H1 (cell line): ENCODE data around the gene ERCC6. TPM values are rescaled to one million over a fixed set of nuclear protein-coding genes. Genes with fewer than 3 reads are reported as not detected.

ENCODE experiments used
- CTCF ChIA-PET: fragments of 300-600 bp; sonication (Branson Sonifier 250); formaldehyde crosslinking; loops from one replicate; lab custom pipeline; 2021; ENCODE audit not compliant: partially characterized antibody; lab: Charles Lee
- POLR2A ChIA-PET: fragments of 300-600 bp; sonication (Branson Sonifier 250); formaldehyde crosslinking; loops from one replicate; lab custom pipeline; 2021; ENCODE audit warnings: inconsistent platforms; ENCODE audit not compliant: partially characterized antibody; lab: Charles Lee
- DNase-seq, 2 experiments: peaks; one replicate each; pipeline versions ENCODE4 v3.0.0 to v3.0.0-alpha.2; 2010 to 2022; ENCODE audit warnings: low spot score in 2 of 2, low read depth in 1 of 2, mixed read lengths in 1 of 2
- FAIRE-seq: peaks from 2 replicates; lab custom pipeline; 2011; peaks lifted over from hg19 to GRCh38; lab: Jason Lieb, UNC
- H2AFZ ChIP-seq: 2 replicates; pipeline ENCODE4 v1.8.1; 2012; ENCODE audit warnings: low read length, inconsistent platforms
- H2AK5ac ChIP-seq: 2 replicates; pipeline ENCODE4 v1.6.1; 2013; ENCODE audit warnings: low read depth, low read length
- H2BK120ac ChIP-seq: replicated peaks from 2 replicates; pipeline ENCODE3; 2013; ENCODE audit warnings: low read depth, low read length, inconsistent platforms
- H2BK12ac ChIP-seq: 2 replicates; pipeline ENCODE4 v1.6.1; 2013; ENCODE audit warnings: low read depth, low read length
- H2BK15ac ChIP-seq: 2 replicates; pipeline ENCODE4 v1.6.1; 2013; ENCODE audit warnings: low read length
- H2BK20ac ChIP-seq: 2 replicates; pipeline ENCODE4 v1.6.1; 2013; ENCODE audit warnings: low read length
- H2BK5ac ChIP-seq: 2 replicates; pipeline ENCODE4 v1.6.1; 2013; ENCODE audit warnings: low read depth, low read length
- H3K14ac ChIP-seq: 2 replicates; pipeline ENCODE4 v1.6.1; 2013; ENCODE audit warnings: inconsistent platforms; ENCODE audit not compliant: insufficient read length
- H3K18ac ChIP-seq: 2 replicates; pipeline ENCODE4 v1.6.1; 2013; ENCODE audit warnings: low read length; ENCODE audit errors: extremely low read depth
- H3K23ac ChIP-seq: 2 replicates; pipeline ENCODE4 v1.6.1; 2013; ENCODE audit warnings: inconsistent platforms; ENCODE audit not compliant: insufficient read length
- H3K23me2 ChIP-seq: 2 replicates; pipeline ENCODE4 v1.6.1; 2013; ENCODE audit warnings: low read depth, low read length
- H3K27ac ChIP-seq: 2 replicates; pipeline ENCODE4 v1.6.1; 2011; ENCODE audit warnings: low read depth, low read length, inconsistent platforms
- H3K27me3 ChIP-seq, 4 experiments: replicated peaks in 1 of 4; 1 replicate in 1 of 4; 2 replicates in 3 of 4; pipeline versions ENCODE4 v1.6.1 to v1.8.1; 2011 to 2013; ENCODE audit warnings: low read length in 3 of 4, mild to moderate bottlenecking in 3 of 4, inconsistent platforms in 2 of 4, mixed read lengths in 2 of 4, moderate library complexity in 1 of 4; ENCODE audit not compliant: control insufficient read depth in 3 of 4, insufficient read depth in 3 of 4; ENCODE audit errors: extremely low read depth in 1 of 4
- H3K36me3 ChIP-seq, 4 experiments: 2 replicates each; pipeline versions ENCODE4 v1.6.1 to v1.8.1; 2011 to 2013; ENCODE audit warnings: mild to moderate bottlenecking in 4 of 4, low read length in 3 of 4, moderate library complexity in 2 of 4, control low read depth in 1 of 4, inconsistent platforms in 1 of 4; ENCODE audit not compliant: insufficient read depth in 4 of 4, control insufficient read depth in 2 of 4
- H3K4ac ChIP-seq: replicated peaks from 2 replicates; pipeline ENCODE3; 2013; ENCODE audit warnings: low read length, low read depth, mixed read lengths, inconsistent platforms; ENCODE audit not compliant: insufficient read length
- H3K4me1 ChIP-seq, 4 experiments: replicated peaks in 1 of 4; 1 replicate in 1 of 4; 2 replicates in 3 of 4; pipeline versions ENCODE4 v1.6.1 to v1.8.1; 2011 to 2013; ENCODE audit warnings: low read length in 3 of 4, inconsistent platforms in 2 of 4, mixed read lengths in 1 of 4; ENCODE audit not compliant: insufficient read depth in 4 of 4, control insufficient read depth in 3 of 4
- H3K4me2 ChIP-seq, 2 experiments: 2 replicates each; pipeline versions ENCODE4 v1.6.1 to v1.8.1; 2011 to 2013; ENCODE audit warnings: low read depth in 2 of 2, low read length in 2 of 2, control low read depth in 1 of 2, inconsistent platforms in 1 of 2, mild to moderate bottlenecking in 1 of 2; ENCODE audit not compliant: insufficient read depth in 1 of 2
- H3K4me3 ChIP-seq, 4 experiments: fragments of 200-600, 300-600 bp in 1 of 4; sonication (generic), shearing (Covaris generic), sonication (Bioruptor Twin) in 1 of 4; 2 replicates each; pipeline versions ENCODE4 v1.5.1 to v1.8.1; 2011 to 2016; ENCODE audit warnings: low read length in 4 of 4, low read depth in 3 of 4, control low read depth in 2 of 4, inconsistent platforms in 2 of 4, mild to moderate bottlenecking in 2 of 4, mixed read lengths in 1 of 4, moderate library complexity in 1 of 4; ENCODE audit not compliant: insufficient read depth in 2 of 4; ENCODE audit errors: extremely low read depth in 1 of 4
- H3K56ac ChIP-seq: replicated peaks from 2 replicates; pipeline ENCODE3; 2013; ENCODE audit warnings: low read depth, mild to moderate bottlenecking, mixed read lengths, low read length, inconsistent platforms; ENCODE audit not compliant: insufficient read length
- H3K79me1 ChIP-seq: 2 replicates; pipeline ENCODE4 v1.6.1; 2013; ENCODE audit warnings: low read depth, low read length, control low read depth
- H3K79me2 ChIP-seq, 2 experiments: 2 replicates each; pipeline versions ENCODE4 v1.6.1 to v1.8.1; 2012 to 2013; ENCODE audit warnings: low read length in 2 of 2, mild to moderate bottlenecking in 2 of 2, inconsistent platforms in 1 of 2; ENCODE audit not compliant: insufficient read depth in 2 of 2, control insufficient read depth in 1 of 2
- H3K9ac ChIP-seq, 4 experiments: replicated peaks in 1 of 4; 1 replicate in 1 of 4; 2 replicates in 3 of 4; pipeline versions ENCODE4 v1.6.1 to v1.8.1; 2011 to 2013; ENCODE audit warnings: low read depth in 3 of 4, low read length in 3 of 4, control low read depth in 2 of 4, mild to moderate bottlenecking in 2 of 4, moderate library complexity in 2 of 4, inconsistent platforms in 1 of 4; ENCODE audit errors: extremely low read depth in 1 of 4
- H3K9me3 ChIP-seq, 2 experiments: 2 replicates each; pipeline versions ENCODE4 v1.6.1 to v1.8.1; 2012 to 2013; ENCODE audit warnings: mild to moderate bottlenecking in 2 of 2, moderate library complexity in 2 of 2, control low read depth in 1 of 2, inconsistent platforms in 1 of 2, low read depth in 1 of 2, low read length in 1 of 2, mixed read lengths in 1 of 2; ENCODE audit not compliant: insufficient read depth in 2 of 2
- H4K20me1 ChIP-seq, 2 experiments: replicated peaks in 1 of 2; 2 replicates each; pipeline versions ENCODE3 to v1.8.1; 2011 to 2013; ENCODE audit warnings: inconsistent platforms in 2 of 2, low read length in 2 of 2, mild to moderate bottlenecking in 1 of 2; ENCODE audit not compliant: insufficient read depth in 2 of 2, control insufficient read depth in 1 of 2
- H4K5ac ChIP-seq: 2 replicates; pipeline ENCODE4 v1.6.1; 2013; ENCODE audit warnings: low read length, low read depth, mixed read lengths, inconsistent platforms; ENCODE audit not compliant: insufficient read length
- H4K8ac ChIP-seq: 2 replicates; pipeline ENCODE4 v1.8.0; 2013; ENCODE audit warnings: mild to moderate bottlenecking, moderate library complexity, low read length, inconsistent platforms; ENCODE audit not compliant: insufficient read depth; ENCODE audit errors: extremely low read depth
- H4K91ac ChIP-seq: replicated peaks from 2 replicates; pipeline ENCODE3; 2013; ENCODE audit warnings: low read length, mixed read lengths, inconsistent platforms; ENCODE audit not compliant: insufficient read length
- BCL11A ChIP-seq, 2 experiments: IDR thresholded peaks; one replicate each; pipeline ENCODE4 v1.6.1; 2011; ENCODE audit warnings: low read depth in 2 of 2, low read length in 2 of 2, mild to moderate bottlenecking in 2 of 2
- BRCA1 ChIP-seq: IDR thresholded peaks from 2 replicates; pipeline ENCODE4 v1.6.1; 2012; ENCODE audit warnings: low read depth, low read length, improper control_type of control experiment
- CREB1 ChIP-seq: IDR thresholded peaks from 2 replicates; pipeline ENCODE4 v1.6.1; 2012; ENCODE audit warnings: inconsistent platforms
- E2F6 ChIP-seq: IDR thresholded peaks from 2 replicates; pipeline ENCODE4 v1.6.1; 2012; ENCODE audit warnings: inconsistent platforms
- EP300 ChIP-seq, 2 experiments: IDR thresholded peaks; 1 replicate in 1 of 2; 2 replicates in 1 of 2; pipeline ENCODE4 v1.6.1; 2011 to 2012; ENCODE audit warnings: low read depth in 2 of 2, low read length in 2 of 2, mild to moderate bottlenecking in 2 of 2, borderline replicate concordance in 1 of 2, inconsistent platforms in 1 of 2, moderate library complexity in 1 of 2
- EZH2 ChIP-seq: fragments of 200-600 bp; sonication (generic); IDR thresholded peaks from 2 replicates; pipeline ENCODE4 v1.7.1; 2012; ENCODE audit warnings: low read depth, mild to moderate bottlenecking, moderate library complexity, low read length, inconsistent platforms; ENCODE audit not compliant: severe bottlenecking
- NRF1 ChIP-seq: IDR thresholded peaks from 2 replicates; pipeline ENCODE4 v1.6.1; 2011; ENCODE audit warnings: mild to moderate bottlenecking, low read depth, low read length, improper control_type of control experiment
- PHF8 ChIP-seq: fragments of 200-600 bp; sonication (generic); conservative IDR thresholded peaks from 2 replicates; pipeline ENCODE4 v1.7.1; 2012; ENCODE audit warnings: low read depth, mild to moderate bottlenecking, inconsistent platforms, low read length, moderate library complexity
- RBBP5 ChIP-seq: IDR thresholded peaks from 2 replicates; pipeline ENCODE4 v1.7.1; 2012; ENCODE audit warnings: low read depth, mild to moderate bottlenecking, inconsistent platforms, low read length, moderate library complexity, borderline replicate concordance
- TBP ChIP-seq: IDR thresholded peaks from 2 replicates; pipeline ENCODE4 v1.6.1; 2011; ENCODE audit warnings: low read depth, low read length, improper control_type of control experiment
- WGBS, 2 experiments: shearing (Covaris generic) in 1 of 2; methylation state at CpG; one replicate each; pipeline versions ENCODE4 v1.1.6 to v1.1.7; 2013 to 2015; ENCODE audit warnings: low lambda C conversion rate in 2 of 2, mixed read lengths in 2 of 2, inconsistent platforms in 1 of 2, low coverage in 1 of 2, missing lambda C conversion rate in 1 of 2; ENCODE audit not compliant: insufficient replicate concordance in 2 of 2, insufficient coverage in 1 of 2, insufficient read length in 1 of 2; ENCODE audit errors: extremely low coverage in 1 of 2, missing lambda C conversion rate in 1 of 2; 5-methylcytosine and 5-hydroxymethylcytosine counted together
- polyA plus RNA-seq, 7 experiments: library from polyadenylated mRNA; depleted of rRNA in 3 of 7; stranded (reverse) in 5 of 7; unstranded in 2 of 7; fragments of >200 nt in 5 of 7; fragments of 200-250 nt in 2 of 7; gene quantifications; 1 replicate in 5 of 7; 2 replicates in 1 of 7; 4 replicates in 1 of 7; pipeline versions ENCODE4 v1.2.1 to v1.2.3, GENCODE V29; 2011 to 2013; ENCODE audit warnings: missing spikeins in 2 of 7, mixed read lengths in 2 of 7
- total RNA-seq: library from RNA; stranded (reverse); fragmentation: NEBNext Ultra II Directional; extraction: Animal tissue kit (Norgen Biotek cat#: 25700); gene quantifications from 2 replicates; pipeline ENCODE4 v1.2.1, GENCODE V29; 2021

ERCC6 gene
- total and polyA plus RNA-seq, 2 of the 8 experiments (the other 6 are each of a cell fraction or from before 2014, with no cell fraction given) = 4.1 to 11.9 TPM

DNA sequence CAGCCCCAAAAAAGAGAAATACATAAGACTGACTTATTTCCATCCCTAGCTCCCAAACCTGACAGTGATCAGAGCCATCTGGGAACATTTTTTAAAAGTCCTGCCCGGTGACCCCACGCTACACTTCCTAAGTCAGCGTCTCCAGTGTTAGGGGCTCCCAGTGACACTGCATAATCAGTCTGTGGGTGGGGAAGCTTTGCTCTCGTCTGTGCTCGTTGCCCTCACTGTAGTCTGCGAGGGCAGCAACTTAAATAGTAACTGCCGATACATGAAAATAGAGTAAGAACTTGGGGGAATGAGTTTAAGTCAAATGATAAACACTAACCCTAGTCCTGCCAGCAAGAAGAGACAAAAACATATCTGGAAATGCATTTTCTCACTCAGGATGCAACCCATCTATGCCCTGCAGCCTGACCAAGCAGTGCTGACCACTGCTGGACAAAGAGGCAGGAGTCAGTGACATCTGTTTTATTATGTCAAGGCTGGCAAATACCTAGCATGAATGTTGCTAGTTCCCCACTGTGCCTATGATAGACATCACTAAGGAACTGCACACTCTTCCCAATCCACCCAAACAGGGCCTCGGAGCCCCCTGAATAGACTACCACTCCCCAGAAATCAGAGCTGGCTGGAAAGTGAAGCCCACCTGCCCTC is 18.7 kb downstream of the ERCC6 start:
- FAIRE-seq = no peak
- no peak overlapping the region for H3K4me3 ChIP-seq

More for the DNA sequence above, 18.7 kb downstream of the ERCC6 start:
- no peak overlapping the region for H2BK120ac ChIP-seq
- H3K36me3 ChIP-seq = peaks cover 0 to 4% (median 3%) of the 10 kb centered on the region in 4 experiments; a peak in 3 of 8 replicates
- H3K9me3 ChIP-seq = no peaks in the 10 kb centered on the region
- CTCF ChIA-PET = interaction anchor here (0.8 to 12.5 kb wide), 11 partner anchors 10 to 545 kb away, joined by 3 to 261 read pairs (median 4); no protein-coding TSS in a partner anchor
- no peak overlapping the region for H3K23ac ChIP-seq
- no peak overlapping the region for H3K9ac ChIP-seq
- H2BK20ac ChIP-seq = no peak overlapping the region
- no peak for TF ChIP-seq CREB1
- TF ChIP-seq TBP = no peak
- no peak for TF ChIP-seq RBBP5
- no peak for TF ChIP-seq E2F6
- no peak for TF ChIP-seq NRF1
- no peak for TF ChIP-seq BRCA1
- no peak for TF ChIP-seq EP300 (IDR thresholded peaks at IDR 0.05; ENCODE audit: borderline replicate concordance in 1 of 2, low read depth in 2 of 2, low read length in 2 of 2)
- TF ChIP-seq BCL11A (IDR thresholded peaks at IDR 0.05; ENCODE audit: low read depth in 2 of 2, low read length in 2 of 2) = no peak
- TF ChIP-seq PHF8 = no peak
- no peak for TF ChIP-seq EZH2
- H2AFZ ChIP-seq = no peak overlapping the region
- H3K4ac ChIP-seq = no peak overlapping the region
- no peaks in the 10 kb centered on the region for H3K23me2 ChIP-seq
- H2BK5ac ChIP-seq = no peak overlapping the region
- no peaks in the 10 kb centered on the region for H3K79me2 ChIP-seq
- no peak overlapping the region for H3K4me2 ChIP-seq
- no peak overlapping the region for H3K18ac ChIP-seq
- no peak overlapping the region for H2BK15ac ChIP-seq
- DNase-seq = no peak
- WGBS, 2 experiments = 75% methylated on average over 8 of the region's 8 CpGs; no CpG with 5 or more reads in 1 of the 2 experiments
- no peaks in the 10 kb centered on the region for H3K27me3 ChIP-seq
- H2AK5ac ChIP-seq = no peak overlapping the region
- H3K27ac ChIP-seq = no peak overlapping the region
- H2BK12ac ChIP-seq = no peak overlapping the region
- no peaks in the 10 kb centered on the region for H4K20me1 ChIP-seq
- H4K5ac ChIP-seq = no peak overlapping the region
- H3K79me1 ChIP-seq = no peaks in the 10 kb centered on the region
- H4K91ac ChIP-seq = no peak overlapping the region
- POLR2A ChIA-PET = no interaction called here
- no peak overlapping the region for H3K14ac ChIP-seq
- no peaks in the 10 kb centered on the region; a peak in 1 of 7 replicates for H3K4me1 ChIP-seq
- H3K56ac ChIP-seq = no peak overlapping the region
- no peak overlapping the region for H4K8ac ChIP-seq
